ENCODE measurements around the gene CACNA1H.
"Not testable (repeated sequence)": the region's sequence is repeated elsewhere in the genome, so short reads cannot be mapped to it uniquely, and the experiment has no call there.

CACNA1H gene

DNA sequence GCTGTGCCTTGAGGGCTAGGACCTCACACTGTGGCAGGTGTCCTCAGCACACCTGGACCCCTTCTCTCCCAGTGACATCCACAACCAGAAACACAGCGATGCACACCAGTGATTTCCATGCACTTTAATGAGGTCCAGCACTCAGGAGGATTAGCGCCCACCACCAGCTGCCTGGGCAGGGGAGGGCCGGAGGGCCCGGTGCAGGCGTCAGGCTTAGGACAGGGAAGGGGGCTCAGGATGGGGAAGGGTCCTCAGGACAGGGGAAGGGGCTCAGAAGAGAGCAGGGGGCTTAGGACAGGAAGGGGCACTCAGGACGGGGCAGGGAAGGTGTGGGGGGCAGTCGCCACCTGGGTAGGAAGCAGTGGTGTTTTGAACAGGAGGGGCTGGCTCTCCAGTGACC lies 75.3 kb downstream of the CACNA1H start:
- not testable (repeated sequence) for DNase-seq (ENCODE audit: low spot score)

- DNase-seq (ENCODE audit: low spot score), result not testable (repeated sequence)
Measured at GRCh38 chr16:1229476-1229875, 76.6 kb downstream of the CACNA1H start.

- DNase-seq (ENCODE audit: low spot score), result not testable (repeated sequence)
Measured at GRCh38 chr16:1230084-1230470, 77.2 kb downstream of the CACNA1H start, which contains the start of gene TPSB2. TSS of gene TPSB2 (minus strand) at chr16:1230184. CDS start at chr16:1229951, 233 bp downstream.

GRCh38 chr16:1230471-1231212 lies 77.7 kb downstream of the CACNA1H start:
- DNase-seq (ENCODE audit: low spot score), result not testable (repeated sequence)

DNA sequence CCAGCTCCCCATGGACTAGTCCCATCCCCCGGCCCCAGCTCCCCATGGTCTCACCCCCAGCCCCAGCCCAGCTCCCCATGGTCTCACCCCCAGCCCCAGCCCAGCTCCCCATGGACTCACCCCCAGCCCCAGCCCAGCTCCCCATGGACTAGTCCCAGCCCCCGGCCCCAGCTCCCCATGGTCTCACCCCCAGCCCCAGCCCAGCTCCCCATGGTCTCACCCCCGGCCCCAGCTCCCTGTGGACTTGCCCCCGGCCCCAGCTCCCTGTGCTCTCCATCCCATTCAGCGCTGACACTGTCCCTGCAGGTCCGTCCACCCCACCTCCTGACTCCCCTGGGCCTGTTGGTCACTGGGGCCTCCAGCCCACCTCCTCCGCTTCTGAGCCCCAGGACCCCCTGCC lies 78.4 kb downstream of the CACNA1H start:
- not testable (repeated sequence) for DNase-seq (ENCODE audit: low spot score)

DNA sequence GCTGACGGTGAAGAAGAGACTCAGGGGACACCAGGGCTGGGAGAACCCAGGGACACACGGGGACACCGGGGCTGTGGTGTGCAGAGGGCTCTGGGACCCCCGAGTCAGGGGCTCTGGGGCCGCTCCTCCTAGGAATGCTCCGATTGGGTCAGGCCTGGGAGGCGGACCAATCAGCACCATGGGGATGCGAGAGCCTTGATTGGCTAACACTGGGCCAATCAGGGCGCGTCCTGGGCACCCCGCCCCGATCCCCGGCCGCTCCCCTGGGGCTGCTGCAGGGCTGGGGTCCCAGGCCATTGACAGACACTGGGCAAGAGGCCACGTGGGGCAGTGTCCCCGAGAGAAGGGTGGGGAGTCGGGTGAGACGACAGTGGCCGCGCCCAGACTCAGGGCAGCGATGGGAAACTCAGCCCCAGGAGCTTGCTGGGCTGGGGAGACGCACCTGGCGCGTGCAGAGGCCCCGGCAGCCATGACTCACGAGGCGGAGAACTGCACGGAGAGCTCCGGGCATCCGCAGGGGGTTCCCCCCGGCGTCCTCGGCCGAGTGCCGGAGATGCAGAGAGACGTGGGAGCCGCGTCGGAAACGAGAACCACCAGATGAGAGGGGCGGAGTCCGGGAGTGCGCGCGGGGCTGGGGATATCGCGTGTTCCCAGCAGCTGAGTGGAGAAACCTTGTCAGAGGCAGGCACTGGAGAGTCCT lies 79.3 kb downstream of the CACNA1H start:
- DNase-seq (ENCODE audit: low spot score), result not testable (repeated sequence)

GRCh38 chr16:1236659-1237058 lies 83.8 kb downstream of the CACNA1H start:
- not testable (repeated sequence) for DNase-seq (ENCODE audit: low spot score)

DNA sequence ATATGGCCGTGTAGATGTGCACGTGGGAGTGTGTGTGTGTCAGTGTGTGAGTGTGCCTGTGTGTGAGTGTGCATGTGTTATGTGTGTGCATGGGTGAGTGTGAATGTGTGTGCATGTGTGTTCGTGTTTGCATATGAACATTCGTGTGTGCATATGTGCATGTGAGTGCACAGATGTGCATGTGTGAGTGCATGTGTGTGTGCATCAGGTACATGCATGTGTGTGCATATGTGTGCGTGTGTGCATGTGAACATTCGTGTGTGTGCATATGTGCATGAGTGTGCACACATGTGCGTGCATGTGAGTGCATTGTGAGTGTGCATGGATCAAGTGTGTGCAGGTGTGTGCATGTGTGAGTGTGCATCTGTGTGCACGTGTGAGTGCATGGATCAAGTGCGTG lies 85.1 kb downstream of the CACNA1H start:
- no peak for DNase-seq (ENCODE audit: low spot score)

GRCh38 chr16:1238909-1239308 lies 86.0 kb downstream of the CACNA1H start:
- DNase-seq (ENCODE audit: low spot score), result not testable (repeated sequence)

DNA sequence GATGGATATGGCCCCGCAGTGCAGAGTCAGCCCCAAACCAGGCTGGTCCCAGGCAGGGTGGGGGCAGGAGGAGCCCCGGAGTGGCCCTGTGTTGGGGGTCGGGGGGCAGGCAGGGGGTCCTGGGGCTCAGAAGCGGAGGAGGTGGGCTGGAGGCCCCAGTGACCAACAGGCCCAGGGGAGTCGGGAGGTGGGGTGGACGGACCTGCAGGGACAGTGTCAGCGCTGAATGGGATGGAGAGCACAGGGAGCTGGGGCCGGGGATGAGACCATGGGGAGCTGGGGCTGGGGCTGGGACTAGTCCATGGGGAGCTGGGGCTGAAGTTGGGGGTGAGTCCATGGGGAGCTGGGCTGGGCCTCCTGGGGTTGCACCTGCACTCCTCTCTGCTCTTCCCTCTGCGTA lies 86.7 kb downstream of the CACNA1H start:
- not testable (repeated sequence) for DNase-seq (ENCODE audit: low spot score)

DNA sequence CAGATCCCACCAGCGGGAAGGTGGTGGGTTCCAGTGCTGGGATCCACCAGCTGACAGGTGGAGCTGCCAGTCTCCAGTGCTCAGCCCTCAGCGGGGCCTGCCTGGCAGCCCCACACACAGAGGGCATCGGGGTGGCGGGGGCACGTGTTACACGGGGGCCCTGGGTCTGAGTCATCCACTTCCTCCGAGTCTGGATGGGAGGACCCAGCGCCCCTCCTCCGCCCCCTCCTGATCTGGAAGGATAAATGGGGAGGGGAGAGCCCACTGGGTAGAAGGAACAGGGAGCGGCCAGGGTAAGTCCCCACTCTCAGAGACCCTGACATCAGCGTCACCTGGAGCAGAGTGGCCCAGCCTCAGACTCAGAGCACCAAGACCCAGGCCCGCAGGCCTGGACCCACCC lies 87.5 kb downstream of the CACNA1H start, which contains the start of gene TPSAB1:
Gene TPSAB1 (plus strand): TSS at position 270 of the 400 bp plus-strand sequence. CDS start 234 bp downstream, outside the sequence.
- not testable (repeated sequence) for DNase-seq (ENCODE audit: low spot score)

DNA sequence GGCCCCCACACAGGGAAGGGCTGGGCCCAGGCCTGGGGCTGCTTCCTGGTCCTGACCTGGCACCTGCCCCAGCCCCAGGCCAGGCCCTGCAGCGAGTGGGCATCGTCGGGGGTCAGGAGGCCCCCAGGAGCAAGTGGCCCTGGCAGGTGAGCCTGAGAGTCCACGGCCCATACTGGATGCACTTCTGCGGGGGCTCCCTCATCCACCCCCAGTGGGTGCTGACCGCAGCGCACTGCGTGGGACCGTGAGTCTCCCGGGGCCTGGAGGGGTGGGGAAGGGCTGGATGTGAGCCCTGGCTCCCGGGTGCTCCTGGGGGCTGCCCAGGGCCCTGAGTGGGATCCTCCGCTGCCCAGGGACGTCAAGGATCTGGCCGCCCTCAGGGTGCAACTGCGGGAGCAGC lies 88.2 kb downstream of the CACNA1H start:
- not testable (repeated sequence) for DNase-seq (ENCODE audit: low spot score)

- DNase-seq (ENCODE audit: low spot score), result not testable (repeated sequence)
Measured at GRCh38 chr16:1243363-1243762, 90.5 kb downstream of the CACNA1H start.

DNA sequence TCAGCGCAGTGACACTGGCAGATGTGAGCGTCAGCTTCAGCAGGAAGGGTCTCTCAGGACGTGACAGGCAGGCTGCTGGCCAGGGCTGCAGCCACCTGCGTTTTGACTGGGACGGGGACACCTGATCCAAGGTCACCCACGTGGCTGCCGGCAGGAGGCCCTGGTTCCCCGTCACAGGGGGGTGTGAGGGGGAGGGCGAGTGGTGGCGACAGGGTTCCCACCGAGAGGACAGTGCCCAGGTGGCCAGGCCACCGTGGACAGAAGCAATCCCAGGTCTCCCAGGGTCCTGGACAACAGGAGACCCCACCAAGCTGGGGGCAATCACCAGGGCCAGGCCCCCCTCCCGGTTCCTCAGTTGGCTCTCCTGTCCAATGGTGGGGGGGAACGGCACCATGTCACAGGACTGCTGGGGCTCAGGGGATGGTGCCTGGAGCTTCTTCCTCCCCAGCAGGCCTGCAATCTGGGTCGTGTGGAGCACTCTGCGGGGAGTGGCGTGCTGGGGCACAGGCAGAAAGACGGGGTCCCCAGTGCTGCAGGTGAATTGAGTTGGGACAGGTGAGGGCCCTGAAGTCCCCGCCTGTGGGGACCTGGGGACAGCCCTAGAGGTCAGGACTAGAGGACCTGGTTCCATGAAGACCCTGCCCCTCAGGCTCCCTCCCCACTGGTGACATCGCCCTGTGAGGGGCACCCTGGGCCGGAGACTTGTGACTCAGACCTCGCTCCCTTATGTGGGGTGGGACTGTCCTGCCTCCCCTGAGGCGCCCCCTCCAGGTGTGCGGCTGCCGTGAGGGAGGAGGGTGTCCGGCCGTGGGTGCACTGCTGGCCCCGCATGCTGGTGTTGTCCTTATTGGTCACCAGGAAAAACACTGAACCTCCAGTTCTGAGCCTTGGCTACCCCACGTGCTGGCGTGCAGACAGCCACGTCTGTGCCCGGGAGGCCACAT lies 91.3 kb downstream of the CACNA1H start:
- DNase-seq (ENCODE audit: low spot score), result not testable (repeated sequence)

DNA sequence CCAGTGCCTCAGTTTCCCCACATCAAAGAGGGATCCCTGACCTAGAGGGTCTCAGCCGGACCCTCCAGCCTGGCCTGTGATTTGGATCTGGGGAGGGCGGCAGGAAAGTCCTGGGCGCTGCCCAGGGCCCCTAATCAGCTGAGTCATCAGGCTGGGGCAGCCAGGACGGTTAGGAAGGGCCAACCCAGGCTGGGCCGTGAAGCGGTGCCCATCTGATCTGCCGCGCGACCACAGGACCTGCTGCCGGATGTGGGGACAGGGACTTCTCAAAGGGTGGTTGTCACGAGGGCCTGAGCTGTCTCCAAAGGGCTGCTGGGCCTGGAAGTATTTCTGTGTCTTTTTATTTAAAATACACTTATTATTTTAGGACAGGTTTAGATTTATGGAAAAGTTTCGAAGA lies 92.0 kb downstream of the CACNA1H start:
- DNase-seq (ENCODE audit: low spot score), result no peak

DNA sequence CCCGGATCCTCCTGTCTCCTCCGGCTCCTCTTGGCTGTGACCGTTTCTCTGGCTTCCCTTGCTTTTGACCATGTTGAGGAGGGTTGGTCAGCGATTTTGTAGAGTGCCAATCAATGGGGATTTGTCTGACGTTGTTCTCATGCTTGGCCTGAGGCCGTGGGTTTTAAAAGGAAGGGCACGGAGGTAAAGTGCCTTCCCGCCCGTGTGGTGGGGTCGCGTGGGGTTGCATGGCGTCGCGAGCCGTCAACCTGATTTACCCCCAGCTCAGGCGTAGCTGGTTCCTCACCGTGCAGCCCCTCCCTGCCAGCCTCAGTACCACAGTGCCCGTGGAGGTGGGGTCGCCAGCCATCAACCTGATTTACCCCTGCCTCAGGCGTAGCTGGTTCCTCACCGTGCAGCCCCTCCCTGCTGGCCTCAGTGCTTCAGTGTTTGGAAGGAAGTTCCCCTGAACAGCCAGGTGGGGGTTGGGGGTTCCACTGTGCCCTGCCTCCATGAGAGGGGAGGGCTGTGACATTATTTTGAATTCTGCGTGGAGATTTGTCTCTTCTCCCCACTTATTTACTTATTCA lies 92.6 kb downstream of the CACNA1H start:
- no peak for DNase-seq (ENCODE audit: low spot score)

DNA sequence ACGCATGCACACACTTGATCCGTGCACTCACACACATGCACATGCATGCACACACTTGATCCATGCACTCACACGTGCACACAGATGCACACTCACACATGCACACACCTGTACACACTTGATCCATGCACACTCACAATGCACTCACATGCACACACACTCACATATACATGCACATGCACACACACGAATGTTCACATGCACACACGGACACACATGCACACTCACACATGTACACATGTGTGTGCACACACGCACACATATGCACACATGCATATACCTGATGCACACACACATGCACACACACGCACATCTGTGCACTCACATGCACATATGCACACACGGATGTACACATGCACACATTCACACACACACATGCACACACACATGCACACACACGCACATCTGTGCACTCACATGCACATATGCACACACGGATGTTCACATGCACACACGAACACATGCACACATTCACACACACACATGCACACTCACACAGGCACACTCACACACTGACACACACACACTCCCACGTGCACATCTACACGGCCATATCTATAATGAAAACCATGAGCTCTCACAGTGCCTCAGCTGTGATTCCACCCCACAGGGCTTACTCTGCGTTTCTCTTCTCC lies 95.1 kb downstream of the CACNA1H start:
- not testable (repeated sequence) for DNase-seq (ENCODE audit: low spot score)

- not testable (repeated sequence) for DNase-seq (ENCODE audit: low spot score)
Measured at GRCh38 chr16:1249031-1249755, 96.3 kb downstream of the CACNA1H start.

DNA sequence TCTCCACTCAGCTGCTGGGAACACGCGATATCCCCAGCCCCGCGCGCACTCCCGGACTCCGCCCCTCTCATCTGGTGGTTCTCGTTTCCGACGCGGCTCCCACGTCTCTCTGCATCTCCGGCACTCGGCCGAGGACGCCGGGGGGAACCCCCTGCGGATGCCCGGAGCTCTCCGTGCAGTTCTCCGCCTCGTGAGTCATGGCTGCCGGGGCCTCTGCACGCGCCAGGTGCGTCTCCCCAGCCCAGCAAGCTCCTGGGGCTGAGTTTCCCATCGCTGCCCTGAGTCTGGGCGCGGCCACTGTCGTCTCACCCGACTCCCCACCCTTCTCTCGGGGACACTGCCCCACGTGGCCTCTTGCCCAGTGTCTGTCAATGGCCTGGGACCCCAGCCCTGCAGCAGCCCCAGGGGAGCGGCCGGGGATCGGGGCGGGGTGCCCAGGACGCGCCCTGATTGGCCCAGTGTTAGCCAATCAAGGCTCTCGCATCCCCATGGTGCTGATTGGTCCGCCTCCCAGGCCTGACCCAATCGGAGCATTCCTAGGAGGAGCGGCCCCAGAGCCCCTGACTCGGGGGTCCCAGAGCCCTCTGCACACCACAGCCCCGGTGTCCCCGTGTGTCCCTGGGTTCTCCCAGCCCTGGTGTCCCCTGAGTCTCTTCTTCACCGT lies 100.9 kb downstream of the CACNA1H start:
- not testable (repeated sequence) for DNase-seq (ENCODE audit: low spot score)

- DNase-seq (ENCODE audit: low spot score), result not testable (repeated sequence)
Measured at GRCh38 chr16:1254821-1255220, 101.9 kb downstream of the CACNA1H start.

All from CD4-positive, alpha-beta T cell treated with Interleukin-2 at 100 ng/mL for 4 hours (primary cell).